NCI-H2107 treated with DMSO at 0.1 percent for 48 hours (cell line): ENCODE data around the gene SLC2A4RG.
"Not testable (repeated sequence)": the region's sequence is repeated elsewhere in the genome, so short reads cannot be mapped to it uniquely, and the experiment has no call there.

Source experiments
- DNase-seq: peaks from one replicate; lab custom pipeline; 2025; ENCODE audit not compliant: unreplicated experiment; lab: John Stamatoyannopoulos, UW

SLC2A4RG gene

DNA sequence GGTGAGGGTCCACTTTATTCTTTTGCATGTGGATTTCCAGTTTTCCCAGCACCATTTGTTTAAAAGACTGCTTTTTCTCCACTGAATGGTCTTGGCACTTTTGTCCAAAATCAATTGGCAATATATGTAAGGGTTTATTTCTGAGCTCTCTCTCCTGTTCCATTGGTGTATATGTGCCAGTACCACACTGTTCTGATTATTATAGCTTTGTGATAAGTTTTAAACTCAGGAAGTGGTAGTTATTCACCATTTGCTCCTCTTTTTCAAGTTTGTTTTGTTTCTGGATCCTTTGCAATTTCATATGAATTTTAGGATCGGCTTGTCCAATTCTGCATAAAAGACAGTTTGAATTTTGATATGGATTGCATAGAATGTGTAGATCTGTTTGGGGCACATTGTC is 27.4 kb upstream of the SLC2A4RG start:
- no peak for DNase-seq

DNA sequence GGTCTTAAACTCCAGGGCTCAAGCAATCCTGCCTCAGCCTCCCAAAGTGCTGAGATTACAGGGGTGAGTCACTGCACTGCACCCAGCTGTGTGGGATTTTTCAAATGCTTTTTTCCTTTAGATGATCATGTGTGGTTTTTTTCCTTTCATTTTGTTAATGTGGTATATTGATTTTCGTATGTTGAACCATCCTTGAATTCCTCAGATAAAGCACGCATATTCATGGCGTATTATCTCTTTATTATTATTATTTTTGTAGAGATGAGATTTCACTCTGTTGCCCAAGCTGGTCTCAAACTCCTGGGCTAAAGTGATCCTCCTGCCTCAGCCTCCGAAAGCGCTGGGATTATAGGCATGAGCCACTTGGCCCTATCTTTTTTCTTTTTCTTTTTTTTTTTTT is 24.7 kb upstream of the SLC2A4RG start:
- no peak for DNase-seq

- DNase-seq = no peak
Observed at GRCh38 chr20:63718996-63719395, 20.6 kb upstream of the SLC2A4RG start.

- DNase-seq = not testable (repeated sequence)
Observed at GRCh38 chr20:63722967-63723622, 16.5 kb upstream of the SLC2A4RG start.

- not testable (repeated sequence) for DNase-seq
Observed at GRCh38 chr20:63730189-63730733, 9.3 kb upstream of the SLC2A4RG start.

DNA sequence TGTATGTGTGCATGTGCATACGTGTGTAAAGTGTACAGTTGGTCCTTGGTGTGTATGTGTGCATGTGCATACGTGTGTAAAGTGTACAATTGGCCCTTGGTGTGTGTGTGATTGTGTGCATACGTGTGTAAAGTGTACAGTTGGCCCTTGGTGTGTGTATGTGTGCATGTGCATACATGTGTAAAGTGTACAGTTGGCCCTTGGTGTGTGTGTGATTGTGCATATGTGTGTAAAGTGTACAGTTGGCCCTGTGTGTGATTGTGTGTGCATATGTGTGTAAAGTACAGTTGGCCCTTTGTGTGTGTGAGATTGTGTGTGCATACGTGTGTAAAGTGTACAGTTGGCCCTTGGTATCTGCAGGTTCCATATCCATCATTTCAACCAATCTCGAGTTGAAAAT is 8.2 kb upstream of the SLC2A4RG start:
- DNase-seq = no peak

DNA sequence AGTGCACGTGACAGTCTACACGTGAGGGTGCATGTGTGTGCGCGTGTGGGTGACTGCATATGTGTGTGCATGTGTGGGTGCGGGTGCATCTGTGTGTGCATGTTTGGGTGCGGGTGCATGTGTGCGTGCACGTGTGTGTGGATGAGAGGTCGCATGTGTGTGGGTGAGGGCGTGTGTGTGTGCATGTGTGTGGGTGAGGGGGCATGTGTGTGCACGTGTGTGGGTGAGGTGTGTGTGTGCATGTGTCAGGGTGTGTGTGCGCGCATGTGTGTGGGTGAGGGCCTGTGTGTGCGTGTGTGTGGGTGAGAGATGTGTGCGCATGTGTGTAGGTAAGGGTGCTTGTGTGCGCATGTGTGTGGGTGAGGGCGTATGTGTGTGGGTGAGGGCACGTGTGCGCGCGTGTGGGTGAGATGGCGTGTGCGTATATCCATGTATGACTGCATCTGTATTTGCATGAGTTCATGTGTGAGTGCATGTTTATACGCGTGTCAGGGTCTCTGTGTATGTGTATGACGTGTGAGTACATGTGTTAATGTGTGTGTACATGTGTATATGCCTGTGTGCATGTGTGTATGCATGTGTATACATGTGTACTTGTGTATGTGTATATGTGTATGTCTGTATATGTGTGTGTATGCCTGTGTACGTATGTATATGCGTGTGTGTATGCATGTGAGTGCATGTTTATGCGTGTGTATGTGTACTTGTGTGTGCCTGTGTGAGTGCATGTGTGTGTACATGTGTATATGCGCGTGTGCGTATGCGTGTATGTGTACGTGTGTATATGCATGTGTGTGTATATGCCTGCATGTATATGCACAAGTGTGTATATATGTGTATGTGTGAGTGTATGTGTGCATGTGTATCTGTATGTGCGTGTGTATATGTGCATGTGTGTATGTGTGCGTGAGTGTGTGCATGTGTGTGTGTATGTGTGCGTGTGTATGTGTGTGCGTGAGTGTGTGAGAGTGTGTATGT is 7.2 kb upstream of the SLC2A4RG start:
- DNase-seq = no peak

GRCh38 chr20:63733117-63733516 is 6.5 kb upstream of the SLC2A4RG start:
- no peak for DNase-seq

DNA sequence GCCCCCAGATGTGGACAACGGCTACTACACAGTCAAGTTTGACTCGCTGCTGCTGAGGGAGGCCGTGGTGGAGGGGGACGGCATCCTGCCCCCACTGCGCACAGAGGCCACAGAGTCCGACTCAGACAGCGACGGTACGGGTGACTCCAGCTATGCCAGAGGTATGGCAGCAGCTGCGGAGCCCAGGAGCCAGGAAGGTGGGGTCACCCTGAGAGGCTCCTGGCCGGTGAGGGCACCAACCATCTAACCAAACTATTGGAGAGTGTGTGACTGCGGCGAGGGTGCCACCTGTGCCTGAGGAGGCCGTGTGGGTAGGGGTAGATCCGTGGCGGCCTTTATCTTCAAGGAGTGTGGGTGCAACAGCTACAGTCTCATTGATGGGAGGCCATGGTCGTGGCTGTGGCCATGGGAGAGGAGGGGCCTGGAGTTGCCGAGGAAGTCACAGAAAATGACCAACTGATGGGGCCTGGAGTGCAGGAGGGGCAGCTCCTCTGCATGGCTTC is 5.9 kb upstream of the SLC2A4RG start:
- no peak for DNase-seq

GRCh38 chr20:63734111-63734945 is 5.2 kb upstream of the SLC2A4RG start:
- DNase-seq = no peak

GRCh38 chr20:63734946-63735858 is 4.4 kb upstream of the SLC2A4RG start:
- DNase-seq = no peak

GRCh38 chr20:63735859-63736718 is 3.5 kb upstream of the SLC2A4RG start, which contains the start of gene LIME1:
LIME1 (plus strand) TSS chr20:63736664; CDS start chr20:63737550, 886 bp downstream.
- DNase-seq = no peak

DNA sequence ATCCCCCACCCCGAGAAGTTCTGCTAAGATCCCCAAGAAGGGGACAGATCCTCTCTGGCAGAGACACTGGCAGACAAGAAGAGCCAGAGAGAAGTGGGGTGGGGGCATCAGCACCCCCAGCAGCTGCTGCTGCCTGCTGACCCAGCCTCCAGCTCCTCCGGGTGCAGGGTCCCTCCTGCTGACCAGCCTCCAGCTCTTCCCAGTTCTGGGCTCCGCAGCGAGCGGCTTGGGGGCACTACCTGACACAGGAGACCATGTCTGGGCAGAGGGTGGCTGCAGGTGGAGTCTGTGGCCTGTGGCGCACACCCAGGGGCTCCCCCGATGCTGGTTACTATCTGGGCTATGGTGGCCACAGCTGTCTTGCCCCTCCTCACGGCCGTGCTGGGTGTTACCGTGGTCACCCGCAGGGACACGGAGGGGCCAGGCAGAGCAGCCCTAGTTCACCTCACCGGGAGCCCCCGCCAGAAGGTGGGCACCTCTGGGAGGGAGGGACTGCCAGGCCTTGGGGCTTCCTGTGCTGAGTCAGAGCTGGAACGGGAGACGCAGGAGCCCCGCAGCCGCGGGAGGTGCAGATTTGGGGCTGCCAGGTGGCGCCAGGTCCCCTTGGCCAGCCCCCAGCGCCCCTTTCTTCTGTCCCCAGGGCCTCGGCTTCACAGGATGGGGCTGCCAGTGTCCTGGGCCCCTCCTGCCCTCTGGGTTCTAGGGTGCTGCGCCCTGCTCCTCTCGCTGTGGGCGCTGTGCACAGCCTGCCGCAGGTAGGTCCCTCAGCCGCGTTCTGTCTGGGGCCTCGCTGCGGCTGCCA is 2.5 kb upstream of the SLC2A4RG start:
- no peak for DNase-seq

- DNase-seq = no peak
Observed at GRCh38 chr20:63737695-63737944, 2.0 kb upstream of the SLC2A4RG start.

DNA sequence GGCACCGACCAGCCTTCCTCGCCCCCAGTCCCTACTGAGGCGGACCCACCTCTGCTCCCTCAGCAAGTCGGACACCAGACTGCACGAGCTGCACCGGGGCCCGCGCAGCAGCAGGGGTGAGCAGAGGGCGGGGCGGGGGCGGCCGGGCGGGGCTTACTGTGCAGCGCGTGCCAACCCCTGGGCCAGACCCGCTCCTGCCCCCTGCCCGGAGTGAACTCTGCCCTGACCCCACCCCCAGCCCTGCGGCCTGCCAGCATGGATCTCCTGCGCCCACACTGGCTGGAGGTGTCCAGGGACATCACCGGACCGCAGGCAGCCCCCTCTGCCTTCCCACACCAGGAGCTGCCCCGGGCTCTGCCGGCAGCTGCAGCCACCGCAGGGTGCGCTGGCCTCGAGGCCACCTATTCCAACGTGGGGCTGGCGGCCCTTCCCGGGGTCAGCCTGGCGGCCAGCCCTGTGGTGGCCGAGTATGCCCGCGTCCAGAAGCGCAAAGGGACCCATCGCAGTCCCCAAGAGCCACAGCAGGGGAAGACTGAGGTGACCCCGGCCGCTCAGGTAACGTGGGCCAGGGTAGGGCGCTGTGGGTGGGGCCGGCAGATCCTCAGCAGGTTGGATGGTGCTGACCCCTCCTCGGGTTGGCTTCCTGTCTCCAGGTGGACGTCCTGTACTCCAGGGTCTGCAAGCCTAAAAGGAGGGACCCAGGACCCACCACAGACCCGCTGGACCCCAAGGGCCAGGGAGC is 1.5 kb upstream of the SLC2A4RG start:
- no peak for DNase-seq

- no peak for DNase-seq
Observed at GRCh38 chr20:63738687-63739129, 868 bp upstream of the SLC2A4RG start.

DNA sequence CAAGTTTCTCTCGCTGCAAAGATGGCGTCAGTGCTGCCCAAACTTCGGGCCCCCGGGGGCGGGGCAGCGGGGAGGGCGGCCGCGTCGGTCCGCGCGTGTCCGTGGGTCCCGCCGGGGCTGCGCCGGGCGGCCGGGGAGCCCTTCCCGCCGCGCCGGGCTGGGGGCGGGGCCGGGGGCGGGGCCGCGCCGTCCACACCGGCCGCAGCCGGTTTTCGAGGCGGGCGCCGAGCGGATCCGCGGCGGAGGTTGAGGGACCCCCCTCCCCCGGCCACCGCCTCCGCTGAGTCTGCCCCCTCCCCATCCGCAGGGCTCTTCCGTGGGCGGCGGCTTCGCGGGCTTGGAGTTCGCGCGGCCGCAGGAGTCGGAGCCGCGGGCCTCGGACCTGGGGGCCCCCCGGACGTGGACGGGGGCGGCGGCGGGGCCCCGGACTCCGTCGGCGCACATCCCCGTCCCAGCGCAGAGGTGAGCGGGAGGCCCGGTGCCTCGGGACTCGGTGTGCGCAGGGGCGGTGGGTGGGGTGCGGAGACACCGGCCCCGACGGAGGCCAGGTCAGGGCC is 572 bp downstream of the SLC2A4RG start:
- DNase-seq = no peak
